DMS79 (cell line): ENCODE measurements around the gene NT5DC4.
A peak's percentile ranks its signal among the peaks of the same experiment; 100 is the strongest.

Source experiments
- DNase-seq: peaks from one replicate; lab custom pipeline; 2025; lab: John Stamatoyannopoulos, UW

NT5DC4 gene

DNA sequence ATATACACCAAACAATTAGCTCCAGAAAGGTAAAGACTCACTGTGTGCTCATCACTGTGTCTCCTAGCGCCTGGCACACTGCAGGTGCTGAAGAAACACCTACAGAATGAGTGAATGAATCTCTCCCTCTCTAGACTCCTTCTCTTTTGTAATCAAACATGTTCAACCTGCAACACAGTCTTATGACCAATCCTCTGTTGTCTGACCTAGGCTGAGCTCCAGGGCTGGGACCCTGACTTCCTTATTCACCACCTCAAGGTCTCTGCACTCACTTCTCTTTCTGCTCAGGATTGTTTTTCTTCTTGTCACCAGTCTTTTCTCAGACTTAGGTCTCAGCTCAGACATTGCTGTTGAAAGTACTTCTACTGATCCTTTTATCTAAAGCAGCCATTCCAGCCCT lies 33.7 kb downstream of the NT5DC4 start:
- no peak for DNase-seq

- no peak for DNase-seq
These were observed 34.6 kb downstream of the NT5DC4 start for GRCh38 chr2:112755444-112755843.

- no peak for DNase-seq
These were observed 35.4 kb downstream of the NT5DC4 start for GRCh38 chr2:112756207-112756606.

- DNase-seq, result no peak
These were observed 36.4 kb downstream of the NT5DC4 start for GRCh38 chr2:112757265-112757664.

- DNase-seq, result no peak
These were observed 37.9 kb downstream of the NT5DC4 start for GRCh38 chr2:112758711-112759110.

DNA sequence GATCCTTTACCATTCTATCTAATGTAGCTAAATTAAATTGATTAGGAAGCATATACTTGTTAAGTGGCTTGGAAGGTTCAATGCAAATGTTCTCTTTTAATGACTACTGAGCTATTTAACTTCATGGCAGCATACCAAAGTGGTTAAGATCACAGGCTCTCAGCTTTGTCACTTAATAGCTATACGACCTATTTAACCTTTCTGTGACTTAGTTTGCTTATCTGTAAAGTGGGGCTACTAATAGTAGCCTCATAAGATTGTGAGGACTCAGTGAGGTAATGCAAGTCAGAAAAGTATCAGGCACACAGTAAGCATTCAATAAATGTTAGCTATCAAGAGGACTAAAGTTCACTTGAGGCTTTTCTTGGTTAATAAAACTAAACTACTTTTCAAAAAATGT lies 39.3 kb downstream of the NT5DC4 start:
- no peak for DNase-seq

DNA sequence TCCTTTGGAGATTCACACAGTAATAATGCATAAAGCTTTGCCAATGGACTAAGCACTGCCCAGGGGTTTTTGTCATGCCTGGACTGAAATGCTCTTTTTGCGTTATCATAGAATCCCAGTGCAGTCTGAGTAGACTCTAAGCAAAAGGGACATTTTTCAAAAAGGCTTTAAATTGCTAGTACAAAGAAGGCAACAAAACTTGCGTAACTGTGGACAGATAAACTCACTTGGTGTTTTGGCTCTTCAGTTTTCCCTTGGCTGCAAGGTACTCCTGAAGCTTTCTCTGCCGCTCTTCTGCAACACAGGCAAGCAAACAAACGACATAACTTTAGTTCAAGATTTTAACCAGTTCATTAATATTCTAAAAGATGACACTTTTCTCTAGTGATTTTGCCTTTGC lies 41.5 kb downstream of the NT5DC4 start:
- no peak for DNase-seq

- DNase-seq, result peak; percentile 96
These were observed 43.5 kb downstream of the NT5DC4 start, which contains the start of gene CKAP2L for GRCh38 chr2:112764071-112765044. CKAP2L (minus strand) TSS chr2:112764609; CDS start chr2:112764598, 11 bp downstream.

DNA sequence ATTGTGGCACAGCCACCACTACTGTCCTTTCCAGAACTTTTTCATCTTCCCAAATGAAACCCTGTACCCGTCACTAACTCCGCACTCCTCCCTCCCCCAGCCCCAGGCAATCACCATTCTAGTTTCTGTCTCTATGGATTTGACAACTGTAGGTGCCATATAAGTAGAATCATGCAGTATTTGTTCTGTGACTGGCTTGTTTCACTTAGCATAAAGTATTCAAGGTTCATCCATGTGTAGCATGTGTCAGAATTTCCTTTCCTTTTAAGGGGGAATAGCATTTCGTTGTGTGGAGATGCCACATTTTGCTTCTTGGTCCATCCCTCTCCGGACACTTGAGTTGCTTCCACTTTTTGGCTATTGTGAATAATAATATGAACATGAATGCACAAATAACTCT lies 44.4 kb downstream of the NT5DC4 start:
- DNase-seq, result peak; percentile 8

DNA sequence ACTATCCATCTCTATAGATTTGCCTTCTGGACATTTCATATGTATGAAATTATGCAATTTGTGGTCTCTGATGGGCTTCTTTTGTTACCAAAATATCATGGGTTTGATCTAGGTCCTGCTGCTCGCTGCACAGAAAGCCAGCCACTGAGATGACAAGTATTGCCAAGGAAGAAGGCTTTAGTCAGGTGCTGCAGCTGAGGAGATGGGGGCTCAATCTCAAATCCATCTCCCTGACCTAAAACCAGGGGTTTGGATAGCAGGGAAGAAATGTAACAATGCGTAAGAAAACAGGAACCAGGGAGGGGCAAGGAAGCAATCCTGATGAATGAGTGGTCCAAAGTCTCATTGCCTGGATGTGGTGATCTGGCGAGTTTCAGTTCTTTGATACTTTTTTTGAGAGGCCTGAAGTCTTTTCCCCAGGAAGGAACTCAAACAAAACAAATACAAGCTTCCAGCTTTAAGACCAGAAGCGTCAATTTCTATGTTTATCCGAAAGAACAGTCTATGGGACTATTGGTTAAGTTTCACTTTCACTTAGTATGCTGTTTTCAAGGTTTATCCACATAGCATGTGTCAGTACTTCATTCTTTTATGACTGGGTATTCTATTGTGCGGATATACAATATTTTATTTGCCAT lies 47.0 kb downstream of the NT5DC4 start:
- no peak for DNase-seq

- DNase-seq, result no peak
These were observed 47.6 kb downstream of the NT5DC4 start for GRCh38 chr2:112768432-112768831.

GRCh38 chr2:112772322-112772721 lies 51.5 kb downstream of the NT5DC4 start:
- DNase-seq, result no peak

GRCh38 chr2:112772911-112773475 lies 52.2 kb downstream of the NT5DC4 start:
- no peak for DNase-seq

DNA sequence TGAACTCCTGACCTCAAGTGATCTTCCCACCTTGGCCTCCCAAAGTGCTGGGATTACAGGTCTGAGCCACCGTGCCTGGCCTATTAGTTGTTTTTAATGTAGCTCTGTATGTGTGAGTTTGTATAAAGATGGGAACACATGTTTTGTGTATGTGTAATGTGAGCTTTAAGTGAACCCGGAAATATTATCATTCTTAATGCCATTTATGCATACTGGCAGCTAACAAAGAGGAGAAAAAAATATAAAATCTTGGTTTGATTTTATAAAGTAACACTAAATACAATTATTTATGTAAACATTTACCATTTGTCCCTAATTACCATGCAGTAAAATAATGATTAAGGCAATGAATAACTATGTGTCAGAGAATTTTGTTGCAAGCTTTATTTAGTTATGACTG lies 52.7 kb downstream of the NT5DC4 start:
- no peak for DNase-seq

DNA sequence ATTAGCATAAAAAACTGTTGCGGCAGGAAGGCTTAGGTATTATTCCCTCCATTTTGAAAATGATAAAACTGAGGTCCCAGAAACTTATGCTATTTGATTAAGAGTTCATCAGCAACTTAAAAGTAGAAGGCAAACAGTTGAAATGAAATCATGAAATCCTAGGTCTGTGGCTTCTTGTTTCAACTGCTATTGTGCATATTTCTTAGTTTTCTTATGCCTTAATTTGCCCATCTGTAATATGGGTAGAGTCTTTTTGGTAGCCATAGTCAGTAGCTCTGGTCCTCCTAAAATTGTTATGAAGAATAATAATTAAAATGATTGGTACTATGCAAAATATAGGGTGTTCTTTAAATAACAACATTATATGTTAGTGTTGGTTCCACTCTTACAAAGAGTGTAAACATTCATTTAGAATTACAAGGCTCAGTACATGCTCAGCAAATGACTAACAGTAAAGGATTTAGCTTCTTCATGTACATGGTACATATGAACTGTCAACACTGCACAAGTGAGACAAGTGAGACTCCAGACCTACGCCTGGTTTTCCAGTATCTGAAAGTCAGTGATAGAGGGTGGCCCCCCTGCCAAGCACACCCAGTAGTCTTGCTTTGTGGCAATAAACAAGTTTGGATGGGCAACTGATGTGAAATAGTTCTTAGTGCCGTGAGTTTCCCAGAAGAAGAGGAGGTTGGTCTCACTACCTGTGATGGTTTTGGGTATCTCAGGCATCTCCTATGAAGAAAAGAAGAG lies 53.9 kb downstream of the NT5DC4 start:
- no peak for DNase-seq

GRCh38 chr2:112776113-112776512 lies 55.3 kb downstream of the NT5DC4 start:
- DNase-seq, result no peak

DNA sequence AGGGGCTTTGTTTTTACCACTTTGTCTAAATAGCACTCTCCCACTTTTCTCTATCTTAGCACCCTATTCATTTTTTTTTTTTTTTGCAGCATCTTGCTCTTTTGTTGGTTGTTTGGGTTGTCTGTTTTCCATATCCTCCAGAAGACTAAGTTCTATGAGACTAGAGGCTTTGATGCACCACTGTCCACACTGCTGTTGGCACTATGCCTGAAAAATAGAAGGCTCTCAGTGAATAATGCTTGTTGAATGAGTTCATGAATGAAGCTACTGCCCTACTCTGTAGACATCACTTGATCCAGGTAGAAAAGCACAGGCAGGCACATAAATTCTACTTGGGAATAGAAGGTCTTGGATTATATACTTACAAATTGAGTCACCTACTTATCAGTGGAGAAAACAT lies 56.2 kb downstream of the NT5DC4 start:
- no peak for DNase-seq

- no peak for DNase-seq
These were observed 58.8 kb downstream of the NT5DC4 start for GRCh38 chr2:112779598-112779997.

- DNase-seq, result no peak
These were observed 61.5 kb downstream of the NT5DC4 start for GRCh38 chr2:112782234-112782799.

DNA sequence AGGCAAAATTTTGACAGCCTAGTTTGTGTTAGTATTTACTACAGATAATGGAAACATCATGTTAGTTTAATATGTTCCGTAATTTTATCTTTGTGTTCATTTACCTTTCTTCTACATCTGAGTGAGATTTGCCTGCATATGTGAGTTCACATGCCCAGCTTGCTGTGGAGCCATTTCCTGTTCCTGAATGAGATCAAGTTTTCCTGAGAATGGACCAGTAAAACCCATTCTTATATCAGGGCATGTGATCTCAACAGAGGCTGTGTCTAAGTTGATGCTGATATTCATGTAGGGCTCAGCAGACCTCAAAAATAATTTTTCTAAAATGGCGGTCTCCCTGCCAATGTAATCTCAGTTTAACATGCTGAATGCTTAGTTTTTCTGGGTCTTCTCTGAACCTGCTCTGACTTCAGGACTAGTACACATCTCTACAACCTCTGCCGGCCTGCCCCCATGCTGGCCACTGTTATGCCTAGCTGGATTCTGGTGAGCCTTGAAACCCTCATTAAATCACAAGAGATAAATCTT lies 62.4 kb downstream of the NT5DC4 start:
- no peak for DNase-seq
